K562 (cell line): ENCODE data around the gene CXCR6. TPM values are rescaled to one million over a fixed set of nuclear protein-coding genes. Genes with fewer than 3 reads are reported as not detected.

Source experiments
- BDP1 ChIP-seq: IDR thresholded peaks from 3 replicates; pipeline ENCODE4 v1.6.1; 2011; ENCODE audit not compliant: insufficient read length, insufficient read depth
- FOS ChIP-seq: IDR thresholded peaks from 3 replicates; pipeline ENCODE4 v1.6.1; 2011; ENCODE audit not compliant: insufficient read length; ENCODE audit errors: extremely low read depth
- NR3C1 ChIP-seq: sonication (generic); formaldehyde crosslinking; IDR thresholded peaks from 2 replicates; pipeline ENCODE4 v1.8.1; 2022; ENCODE audit warnings: missing genetic modification reagents
- POLR2H ChIP-seq: IDR thresholded peaks from 2 replicates; pipeline ENCODE4 v1.6.1; 2016; ENCODE audit warnings: missing genetic modification characterization, low read depth, mild to moderate bottlenecking, control low read depth, missing compliant biosample characterization, moderate library complexity
- RBFOX2 ChIP-seq: fragments of 200-400 bp; formaldehyde crosslinking; IDR thresholded peaks from 2 replicates; pipeline ENCODE4 v1.6.1; 2017; ENCODE audit warnings: low read depth, mild to moderate bottlenecking, low read length, moderate library complexity
- ZZZ3 ChIP-seq: fragments of 450-650 bp; IDR thresholded peaks from 2 replicates; pipeline ENCODE4 v1.6.1; 2016; ENCODE audit warnings: antibody characterized with exemption, mild to moderate bottlenecking, moderate library complexity
- polyA plus RNA-seq, 8 experiments: library from polyadenylated mRNA; depleted of rRNA in 4 of 8; stranded (reverse) in 5 of 8; unstranded in 3 of 8; fragments of >200 nt; fragmentation: Nextera tagmentation in 2 of 8; fragmentation: Illumina TruSeq in 1 of 8; extraction: Ambion mirVana in 2 of 8; extraction: Trizol in 1 of 8; gene quantifications; 2 replicates each; pipeline versions ENCODE4 v1.2.1 to v1.2.3, GENCODE V29; 2011 to 2014; ENCODE audit warnings: inconsistent platforms in 1 of 8, missing spikeins in 1 of 8
- total RNA-seq, 7 experiments: library from RNA; depleted of rRNA in 6 of 7; stranded (reverse); fragments of >200 nt in 6 of 7; fragmentation: Illumina TruSeq in 2 of 7; extraction: Trizol in 2 of 7; gene quantifications; 2 replicates each; pipeline versions ENCODE4 v1.2.1 to v1.2.3, GENCODE V29; 2011 to 2021; ENCODE audit warnings: low replicate concordance in 1 of 7
- TF ChIP-seq, protein P1 (sequence below), 3 experiments: fragments of 200-800 bp in 1 of 3; sonication (Bioruptor generic) in 1 of 3; sonication (generic) in 1 of 3; formaldehyde crosslinking in 1 of 3; IDR thresholded peaks; 2 replicates each; pipeline versions ENCODE4 v1.6.1 to v1.8.0; 2016 to 2022; ENCODE audit warnings: mild to moderate bottlenecking in 2 of 3, missing compliant biosample characterization in 2 of 3, missing genetic modification characterization in 2 of 3, missing genetic modification reagents in 1 of 3
- TF ChIP-seq, protein P2 (sequence below): fragments of 450-650 bp; conservative IDR thresholded peaks from 2 replicates; pipeline ENCODE4 v1.6.1; 2016; ENCODE audit warnings: missing genetic modification characterization, low read depth, mild to moderate bottlenecking, control low read depth, missing compliant biosample characterization
- TF ChIP-seq, protein P3 (sequence below): sonication (generic); formaldehyde crosslinking; IDR thresholded peaks from 2 replicates; pipeline ENCODE4 v1.8.0; 2022; ENCODE audit warnings: missing genetic modification reagents, mild to moderate bottlenecking, borderline replicate concordance
- TF ChIP-seq, protein P4 (sequence below): fragments of 250-450 bp; sonication (Bioruptor Pico); IDR thresholded peaks from 2 replicates; pipeline ENCODE4 v1.5.0; 2020; ENCODE audit warnings: mild to moderate bottlenecking, borderline replicate concordance
- TF ChIP-seq, protein P5 (sequence below): sonication (generic); formaldehyde crosslinking; IDR thresholded peaks from 2 replicates; pipeline ENCODE4 v1.8.0; 2023; ENCODE audit warnings: missing genetic modification reagents, mild to moderate bottlenecking, borderline replicate concordance

The CXCR6 gene
- total and polyA plus RNA-seq, 9 of the 15 experiments (the other 6 are each of a cell fraction or from before 2014, with no cell fraction given) = 0.28 TPM; not detected in 8

DNA sequence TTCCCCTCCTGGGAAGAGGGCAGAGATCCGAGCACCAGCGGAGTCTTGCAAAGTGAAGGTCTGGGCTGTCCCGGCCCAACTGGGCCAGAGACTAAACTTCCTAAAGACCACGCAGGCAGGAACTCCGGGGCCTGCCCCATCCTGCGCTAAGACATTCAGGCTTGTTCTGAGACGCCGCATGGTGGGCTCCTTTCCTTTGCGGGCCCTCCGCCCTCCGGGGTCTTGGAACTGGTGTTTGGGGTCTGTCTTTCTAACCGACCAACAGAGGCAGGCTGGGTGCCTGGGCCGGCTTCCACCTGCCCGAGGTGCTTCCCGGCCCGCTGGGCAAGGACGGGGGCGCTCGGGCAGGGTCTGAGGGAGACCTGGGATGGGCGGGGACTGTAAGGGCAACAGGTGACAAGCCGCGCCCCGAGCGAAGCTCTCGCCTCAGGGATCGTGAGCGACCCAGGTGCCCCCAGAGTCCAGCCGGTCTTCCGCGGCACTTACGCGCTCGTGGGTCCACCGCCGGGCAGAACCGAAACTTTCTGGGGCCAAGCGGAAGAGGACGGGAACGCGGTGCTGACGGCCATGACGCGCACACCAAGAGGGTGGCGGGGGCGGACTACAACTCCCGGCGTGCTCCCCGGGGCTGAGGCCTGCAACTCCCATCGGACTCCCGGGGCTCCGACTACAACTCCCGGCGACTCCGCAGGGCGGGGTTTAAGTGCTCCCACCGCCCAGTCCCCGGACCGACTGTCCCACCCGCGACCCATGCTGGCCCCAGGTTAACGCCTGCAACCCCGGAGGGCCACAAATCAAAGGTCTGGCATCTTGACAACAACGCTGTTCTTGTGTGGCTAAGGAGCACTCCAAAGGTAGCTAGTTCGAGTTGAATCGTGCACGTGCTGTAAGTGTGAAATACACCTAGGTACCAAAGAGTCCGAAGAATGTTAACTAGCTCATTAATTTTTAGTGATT, 52.2 kb downstream of the CXCR6 start, which contains the start of gene FYCO1 (continued):
- TF ChIP-seq, protein P1, sequence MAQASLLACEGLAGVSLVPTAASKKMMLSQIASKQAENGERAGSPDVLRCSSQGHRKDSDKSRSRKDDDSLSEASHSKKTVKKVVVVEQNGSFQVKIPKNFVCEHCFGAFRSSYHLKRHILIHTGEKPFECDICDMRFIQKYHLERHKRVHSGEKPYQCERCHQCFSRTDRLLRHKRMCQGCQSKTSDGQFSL (CRISPR knock-in tag; IDR thresholded peaks at IDR 0.05) = no peak
- TF ChIP-seq, protein P1 (tag; IDR thresholded peaks at IDR 0.05) = no peak
- TF ChIP-seq BDP1 (no peak), POLR2H (tag) (no peak), RBFOX2 (peak; percentile 93), FOS (no peak), NR3C1 (CRISPR knock-in tag) (no peak), ZZZ3 (no peak)
- TF ChIP-seq, protein P2, sequence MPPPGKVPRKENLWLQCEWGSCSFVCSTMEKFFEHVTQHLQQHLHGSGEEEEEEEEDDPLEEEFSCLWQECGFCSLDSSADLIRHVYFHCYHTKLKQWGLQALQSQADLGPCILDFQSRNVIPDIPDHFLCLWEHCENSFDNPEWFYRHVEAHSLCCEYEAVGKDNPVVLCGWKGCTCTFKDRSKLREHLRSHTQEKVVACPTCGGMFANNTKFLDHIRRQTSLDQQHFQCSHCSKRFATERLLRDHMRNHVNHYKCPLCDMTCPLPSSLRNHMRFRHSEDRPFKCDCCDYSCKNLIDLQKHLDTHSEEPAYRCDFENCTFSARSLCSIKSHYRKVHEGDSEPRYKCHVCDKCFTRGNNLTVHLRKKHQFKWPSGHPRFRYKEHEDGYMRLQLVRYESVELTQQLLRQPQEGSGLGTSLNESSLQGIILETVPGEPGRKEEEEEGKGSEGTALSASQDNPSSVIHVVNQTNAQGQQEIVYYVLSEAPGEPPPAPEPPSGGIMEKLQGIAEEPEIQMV (tag) = 0 out of 2 replicates have a peak, but pooled peaks have one; percentile 16
- TF ChIP-seq, protein P3, sequence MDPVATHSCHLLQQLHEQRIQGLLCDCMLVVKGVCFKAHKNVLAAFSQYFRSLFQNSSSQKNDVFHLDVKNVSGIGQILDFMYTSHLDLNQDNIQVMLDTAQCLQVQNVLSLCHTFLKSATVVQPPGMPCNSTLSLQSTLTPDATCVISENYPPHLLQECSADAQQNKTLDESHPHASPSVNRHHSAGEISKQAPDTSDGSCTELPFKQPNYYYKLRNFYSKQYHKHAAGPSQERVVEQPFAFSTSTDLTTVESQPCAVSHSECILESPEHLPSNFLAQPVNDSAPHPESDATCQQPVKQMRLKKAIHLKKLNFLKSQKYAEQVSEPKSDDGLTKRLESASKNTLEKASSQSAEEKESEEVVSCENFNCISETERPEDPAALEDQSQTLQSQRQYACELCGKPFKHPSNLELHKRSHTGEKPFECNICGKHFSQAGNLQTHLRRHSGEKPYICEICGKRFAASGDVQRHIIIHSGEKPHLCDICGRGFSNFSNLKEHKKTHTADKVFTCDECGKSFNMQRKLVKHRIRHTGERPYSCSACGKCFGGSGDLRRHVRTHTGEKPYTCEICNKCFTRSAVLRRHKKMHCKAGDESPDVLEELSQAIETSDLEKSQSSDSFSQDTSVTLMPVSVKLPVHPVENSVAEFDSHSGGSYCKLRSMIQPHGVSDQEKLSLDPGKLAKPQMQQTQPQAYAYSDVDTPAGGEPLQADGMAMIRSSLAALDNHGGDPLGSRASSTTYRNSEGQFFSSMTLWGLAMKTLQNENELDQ (CRISPR knock-in tag) = peak; percentile 67; the same call in 1 of the 2 replicates
- TF ChIP-seq, protein P4, sequence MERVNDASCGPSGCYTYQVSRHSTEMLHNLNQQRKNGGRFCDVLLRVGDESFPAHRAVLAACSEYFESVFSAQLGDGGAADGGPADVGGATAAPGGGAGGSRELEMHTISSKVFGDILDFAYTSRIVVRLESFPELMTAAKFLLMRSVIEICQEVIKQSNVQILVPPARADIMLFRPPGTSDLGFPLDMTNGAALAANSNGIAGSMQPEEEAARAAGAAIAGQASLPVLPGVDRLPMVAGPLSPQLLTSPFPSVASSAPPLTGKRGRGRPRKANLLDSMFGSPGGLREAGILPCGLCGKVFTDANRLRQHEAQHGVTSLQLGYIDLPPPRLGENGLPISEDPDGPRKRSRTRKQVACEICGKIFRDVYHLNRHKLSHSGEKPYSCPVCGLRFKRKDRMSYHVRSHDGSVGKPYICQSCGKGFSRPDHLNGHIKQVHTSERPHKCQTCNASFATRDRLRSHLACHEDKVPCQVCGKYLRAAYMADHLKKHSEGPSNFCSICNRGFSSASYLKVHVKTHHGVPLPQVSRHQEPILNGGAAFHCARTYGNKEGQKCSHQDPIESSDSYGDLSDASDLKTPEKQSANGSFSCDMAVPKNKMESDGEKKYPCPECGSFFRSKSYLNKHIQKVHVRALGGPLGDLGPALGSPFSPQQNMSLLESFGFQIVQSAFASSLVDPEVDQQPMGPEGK (CRISPR knock-in tag) = no peak
- TF ChIP-seq, protein P5, sequence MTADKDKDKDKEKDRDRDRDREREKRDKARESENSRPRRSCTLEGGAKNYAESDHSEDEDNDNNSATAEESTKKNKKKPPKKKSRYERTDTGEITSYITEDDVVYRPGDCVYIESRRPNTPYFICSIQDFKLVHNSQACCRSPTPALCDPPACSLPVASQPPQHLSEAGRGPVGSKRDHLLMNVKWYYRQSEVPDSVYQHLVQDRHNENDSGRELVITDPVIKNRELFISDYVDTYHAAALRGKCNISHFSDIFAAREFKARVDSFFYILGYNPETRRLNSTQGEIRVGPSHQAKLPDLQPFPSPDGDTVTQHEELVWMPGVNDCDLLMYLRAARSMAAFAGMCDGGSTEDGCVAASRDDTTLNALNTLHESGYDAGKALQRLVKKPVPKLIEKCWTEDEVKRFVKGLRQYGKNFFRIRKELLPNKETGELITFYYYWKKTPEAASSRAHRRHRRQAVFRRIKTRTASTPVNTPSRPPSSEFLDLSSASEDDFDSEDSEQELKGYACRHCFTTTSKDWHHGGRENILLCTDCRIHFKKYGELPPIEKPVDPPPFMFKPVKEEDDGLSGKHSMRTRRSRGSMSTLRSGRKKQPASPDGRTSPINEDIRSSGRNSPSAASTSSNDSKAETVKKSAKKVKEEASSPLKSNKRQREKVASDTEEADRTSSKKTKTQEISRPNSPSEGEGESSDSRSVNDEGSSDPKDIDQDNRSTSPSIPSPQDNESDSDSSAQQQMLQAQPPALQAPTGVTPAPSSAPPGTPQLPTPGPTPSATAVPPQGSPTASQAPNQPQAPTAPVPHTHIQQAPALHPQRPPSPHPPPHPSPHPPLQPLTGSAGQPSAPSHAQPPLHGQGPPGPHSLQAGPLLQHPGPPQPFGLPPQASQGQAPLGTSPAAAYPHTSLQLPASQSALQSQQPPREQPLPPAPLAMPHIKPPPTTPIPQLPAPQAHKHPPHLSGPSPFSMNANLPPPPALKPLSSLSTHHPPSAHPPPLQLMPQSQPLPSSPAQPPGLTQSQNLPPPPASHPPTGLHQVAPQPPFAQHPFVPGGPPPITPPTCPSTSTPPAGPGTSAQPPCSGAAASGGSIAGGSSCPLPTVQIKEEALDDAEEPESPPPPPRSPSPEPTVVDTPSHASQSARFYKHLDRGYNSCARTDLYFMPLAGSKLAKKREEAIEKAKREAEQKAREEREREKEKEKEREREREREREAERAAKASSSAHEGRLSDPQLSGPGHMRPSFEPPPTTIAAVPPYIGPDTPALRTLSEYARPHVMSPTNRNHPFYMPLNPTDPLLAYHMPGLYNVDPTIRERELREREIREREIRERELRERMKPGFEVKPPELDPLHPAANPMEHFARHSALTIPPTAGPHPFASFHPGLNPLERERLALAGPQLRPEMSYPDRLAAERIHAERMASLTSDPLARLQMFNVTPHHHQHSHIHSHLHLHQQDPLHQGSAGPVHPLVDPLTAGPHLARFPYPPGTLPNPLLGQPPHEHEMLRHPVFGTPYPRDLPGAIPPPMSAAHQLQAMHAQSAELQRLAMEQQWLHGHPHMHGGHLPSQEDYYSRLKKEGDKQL = no peak
